Uterus (tissue), 2 donors: Measurements from ENCODE around the gene PHF13.

Experiments
- POLR2A ChIP-seq, 2 donors: fragments of 450-650 bp; IDR thresholded peaks; one replicate each; pipeline ENCODE4 v1.6.1; 2016; ENCODE audit warnings: antibody characterized with exemption in 2 of 2, mild to moderate bottlenecking in 1 of 2, moderate library complexity in 1 of 2
- TF ChIP-seq, protein P1 (sequence below), 4 experiments: fragments of 200-600 bp in 2 of 4; fragments of 450-650 bp in 2 of 4; sonication (generic) in 2 of 4; IDR thresholded peaks; one replicate each; pipeline ENCODE4 v1.5.1; 2016 to 2019; ENCODE audit warnings: antibody characterized with exemption in 4 of 4, mild to moderate bottlenecking in 2 of 4, moderate library complexity in 1 of 4

DNA sequence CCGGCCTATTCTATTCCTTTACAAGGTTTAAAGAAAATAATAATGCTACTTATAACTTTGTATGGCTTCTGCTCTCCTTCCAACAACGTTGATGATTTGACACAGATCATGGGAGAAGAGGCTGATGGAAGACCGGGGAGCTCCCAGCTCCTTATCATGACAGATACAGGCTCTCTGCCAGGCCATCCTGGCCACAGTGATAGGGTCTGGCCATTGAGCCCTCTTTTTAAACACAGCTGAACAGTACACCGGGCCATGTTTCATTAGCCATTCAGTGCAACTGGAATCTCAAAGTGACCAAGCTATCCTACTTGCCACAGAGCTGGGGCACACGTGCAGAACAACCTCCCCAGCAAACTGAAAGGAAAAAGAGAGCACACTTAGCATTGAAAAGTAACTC is 53.2 kb downstream of the PHF13 start:
- TF ChIP-seq POLR2A (IDR thresholded peaks at IDR 0.05), result no peak
- TF ChIP-seq, protein P1, sequence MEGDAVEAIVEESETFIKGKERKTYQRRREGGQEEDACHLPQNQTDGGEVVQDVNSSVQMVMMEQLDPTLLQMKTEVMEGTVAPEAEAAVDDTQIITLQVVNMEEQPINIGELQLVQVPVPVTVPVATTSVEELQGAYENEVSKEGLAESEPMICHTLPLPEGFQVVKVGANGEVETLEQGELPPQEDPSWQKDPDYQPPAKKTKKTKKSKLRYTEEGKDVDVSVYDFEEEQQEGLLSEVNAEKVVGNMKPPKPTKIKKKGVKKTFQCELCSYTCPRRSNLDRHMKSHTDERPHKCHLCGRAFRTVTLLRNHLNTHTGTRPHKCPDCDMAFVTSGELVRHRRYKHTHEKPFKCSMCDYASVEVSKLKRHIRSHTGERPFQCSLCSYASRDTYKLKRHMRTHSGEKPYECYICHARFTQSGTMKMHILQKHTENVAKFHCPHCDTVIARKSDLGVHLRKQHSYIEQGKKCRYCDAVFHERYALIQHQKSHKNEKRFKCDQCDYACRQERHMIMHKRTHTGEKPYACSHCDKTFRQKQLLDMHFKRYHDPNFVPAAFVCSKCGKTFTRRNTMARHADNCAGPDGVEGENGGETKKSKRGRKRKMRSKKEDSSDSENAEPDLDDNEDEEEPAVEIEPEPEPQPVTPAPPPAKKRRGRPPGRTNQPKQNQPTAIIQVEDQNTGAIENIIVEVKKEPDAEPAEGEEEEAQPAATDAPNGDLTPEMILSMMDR (IDR thresholded peaks at IDR 0.05), result no peak
